Cerebellar cortex (tissue), 1 donor: ENCODE data around the gene TF.

ENCODE experiments used
- DNase-seq: peaks from one replicate; pipeline ENCODE4 v3.0.0-alpha.2; 2015; ENCODE audit warnings: low spot score

Gene TF

GRCh38 chr3:133836497-133837158 is 90.4 kb downstream of the TF start:
- no peak for DNase-seq

DNA sequence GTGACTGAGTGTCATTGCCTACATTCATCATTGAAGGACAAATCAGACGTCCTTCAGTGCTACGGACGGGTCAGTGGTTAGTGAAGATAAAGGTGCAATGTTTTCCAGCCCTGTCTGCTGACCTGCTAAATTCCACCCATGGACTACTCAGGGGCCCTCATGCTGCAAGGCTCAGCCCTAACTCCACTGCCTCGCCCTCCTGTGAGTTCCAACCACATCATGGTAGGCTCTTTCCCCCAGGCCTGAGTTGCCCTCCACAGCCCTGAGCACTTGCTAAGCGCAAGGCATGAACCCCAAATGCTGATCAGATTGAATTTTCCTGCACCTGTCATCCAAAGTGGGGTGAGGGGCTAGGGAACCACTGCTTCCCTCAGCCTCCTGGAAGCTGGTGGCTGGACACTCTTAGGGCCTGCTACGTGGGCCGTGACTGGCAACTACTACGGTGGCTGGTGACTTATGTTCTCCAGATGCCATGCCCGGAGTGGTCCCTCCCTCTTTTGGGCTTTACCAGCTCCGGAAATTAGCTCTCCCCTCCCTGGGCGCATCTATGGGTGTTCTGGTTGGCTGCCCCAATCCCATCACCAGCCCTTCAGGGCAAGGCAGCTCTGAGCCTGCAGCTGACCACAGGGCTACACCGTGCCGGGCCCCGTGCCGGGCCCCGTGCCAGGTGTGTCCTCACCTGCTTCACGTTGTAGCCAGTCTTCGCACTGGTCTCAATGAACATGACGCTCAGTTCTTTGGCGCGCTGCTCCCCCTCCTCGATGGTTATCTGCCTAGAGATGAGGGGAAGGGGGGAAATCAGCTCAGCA is 91.5 kb downstream of the TF start:
- DNase-seq: no peak

DNA sequence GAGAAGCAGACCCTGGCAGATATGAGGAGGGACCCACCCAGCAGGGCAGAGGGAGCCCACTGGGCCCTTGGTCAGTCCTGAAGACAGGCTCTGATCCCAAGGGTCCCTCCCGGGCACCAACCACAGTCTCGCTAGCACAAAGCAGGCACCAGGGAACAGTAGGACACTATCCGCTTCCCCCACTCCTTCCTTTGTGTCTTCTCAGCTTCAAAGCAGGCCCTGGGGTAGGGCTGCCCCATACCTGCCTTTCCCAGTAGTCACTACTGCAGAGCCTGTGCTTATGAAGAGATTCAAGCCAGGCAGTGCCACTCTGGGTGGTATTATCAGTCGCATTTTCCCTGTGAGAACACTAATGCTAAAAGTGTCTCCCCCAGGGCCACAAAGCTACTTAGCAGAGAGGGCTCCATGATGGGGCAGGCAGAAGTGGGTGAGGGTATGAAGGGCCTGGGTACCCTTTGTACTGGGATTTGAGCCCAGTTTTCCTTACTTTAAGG is 92.2 kb downstream of the TF start:
- no peak for DNase-seq

DNA sequence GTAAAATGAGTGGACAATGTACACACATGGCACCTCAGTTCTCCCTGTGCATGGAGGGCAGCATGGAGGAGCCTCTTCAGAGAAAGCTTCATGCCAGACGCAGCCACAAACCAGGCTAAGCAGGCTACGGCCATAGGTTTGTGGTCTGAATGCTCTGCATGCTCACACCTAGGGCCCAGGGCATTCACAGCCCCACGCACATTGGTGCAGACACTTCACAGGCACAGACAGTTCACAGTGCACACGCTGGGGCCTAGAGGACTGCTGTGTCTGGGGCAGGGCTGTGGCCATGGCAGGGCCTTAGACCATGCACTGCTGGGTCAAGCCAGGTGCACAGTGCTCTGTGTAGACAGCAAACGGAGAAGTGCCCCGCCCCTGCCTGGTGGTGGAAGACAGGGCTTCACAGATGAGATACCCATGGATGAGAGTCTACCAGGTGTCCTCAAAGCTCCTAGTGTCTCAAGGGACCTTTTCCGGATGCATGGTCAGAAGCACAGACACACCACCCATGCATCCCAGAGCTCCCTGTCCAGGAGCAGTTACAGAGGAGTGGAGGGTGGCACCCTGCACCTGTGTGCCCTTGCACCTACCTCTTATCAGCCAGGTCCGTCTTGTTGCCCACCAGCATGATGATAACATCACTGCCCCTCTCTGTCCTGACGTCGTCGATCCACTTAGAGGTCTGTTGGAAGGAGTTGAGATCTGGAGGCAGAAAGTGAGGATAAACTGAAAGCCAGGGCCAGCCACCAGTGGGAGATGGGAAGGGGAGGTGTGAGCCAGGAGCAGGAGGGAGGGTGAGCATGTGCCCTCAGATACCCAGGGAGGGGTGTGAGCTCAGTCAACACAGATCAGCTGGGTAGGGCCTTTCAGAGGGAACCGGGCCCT is 93.0 kb downstream of the TF start:
- no peak for DNase-seq

DNA sequence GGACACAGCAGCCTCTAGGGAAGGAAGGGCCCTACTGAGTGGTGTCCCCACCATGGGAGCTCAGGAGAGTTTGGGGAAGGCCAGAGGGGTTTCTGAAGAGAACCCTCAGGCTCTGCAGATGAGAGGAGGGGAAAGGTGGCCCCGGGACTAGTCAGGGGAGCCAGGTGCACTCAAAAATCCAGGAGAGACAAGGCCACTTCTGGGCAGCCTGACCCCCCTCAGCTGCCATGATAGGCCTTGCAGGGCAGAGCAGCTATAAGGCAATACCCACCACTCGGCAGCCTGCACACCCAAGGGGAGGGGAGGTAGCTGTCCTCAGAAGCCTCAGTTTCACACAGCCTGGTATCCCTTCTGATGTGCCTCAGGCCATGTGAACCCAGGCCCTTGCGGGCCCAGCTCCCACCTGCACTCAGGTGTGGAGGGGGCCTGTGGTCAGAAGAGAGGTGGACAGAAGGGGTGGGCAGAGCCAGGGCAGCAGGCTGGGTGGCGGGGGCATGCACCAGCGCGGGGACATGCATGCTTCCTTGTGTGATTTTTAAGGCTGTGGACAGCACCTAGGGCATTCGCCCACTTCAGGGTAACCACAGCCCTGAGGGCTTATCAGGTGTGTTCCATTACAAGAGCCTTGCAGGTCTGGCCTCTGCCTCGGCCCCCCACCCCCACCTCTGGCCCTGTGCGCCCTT is 94.0 kb downstream of the TF start:
- DNase-seq: no peak

DNA sequence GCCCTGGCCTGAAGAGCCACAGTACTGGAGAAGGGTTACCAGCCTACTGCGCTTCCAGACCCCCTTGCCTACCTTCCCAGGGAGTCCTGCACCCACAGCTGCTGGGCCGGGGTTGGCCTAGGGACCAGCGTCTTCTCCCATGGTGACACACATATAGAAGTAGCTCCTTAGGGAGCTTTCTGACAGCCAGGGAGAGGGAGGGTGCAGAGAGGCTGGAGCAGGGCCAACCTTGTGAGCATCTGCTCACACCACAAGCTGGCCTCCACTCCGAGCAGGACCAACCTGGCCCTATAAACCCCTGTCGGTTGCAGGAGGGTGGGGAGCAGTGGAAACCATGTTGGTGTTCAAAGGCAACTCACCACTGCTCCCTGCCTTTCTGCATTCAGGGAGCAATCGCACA is 94.6 kb downstream of the TF start:
- no peak for DNase-seq

- DNase-seq: no peak
Measured at GRCh38 chr3:133841196-133841595, 95.0 kb downstream of the TF start.

GRCh38 chr3:133842158-133842557 is 96.0 kb downstream of the TF start:
- DNase-seq: no peak

GRCh38 chr3:133843634-133844033 is 97.4 kb downstream of the TF start:
- no peak for DNase-seq

- no peak for DNase-seq
Measured at GRCh38 chr3:133845127-133845526, 98.9 kb downstream of the TF start.
